ENCODE results near the gene FOXI1.
A peak's percentile ranks its signal among the peaks of the same experiment; 100 is the strongest.
"Not testable (repeated sequence)": the region's sequence is repeated elsewhere in the genome, so short reads cannot be mapped to it uniquely, and the experiment has no call there.

FOXI1 gene

DNA sequence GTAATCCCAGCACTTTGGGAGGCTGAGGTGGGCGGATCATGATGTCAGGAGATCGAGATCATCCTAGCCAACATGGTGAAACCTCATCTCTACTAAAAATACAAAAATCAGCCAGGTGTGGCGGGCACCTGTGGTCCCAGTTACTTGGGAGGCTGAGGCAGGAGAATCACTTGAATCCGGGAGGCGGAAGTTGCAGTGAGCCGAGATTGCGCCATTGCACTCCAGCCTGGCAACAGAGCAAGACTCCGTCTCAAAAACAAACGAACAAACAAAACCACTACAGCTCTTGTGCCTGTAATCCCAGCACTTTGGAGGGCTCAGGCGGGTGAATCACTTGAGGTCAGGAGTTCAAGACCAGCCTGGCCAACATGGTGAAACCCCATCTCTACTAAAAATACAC lies 11.4 kb upstream of the FOXI1 start:
- not testable (repeated sequence) for DNase-seq

DNA sequence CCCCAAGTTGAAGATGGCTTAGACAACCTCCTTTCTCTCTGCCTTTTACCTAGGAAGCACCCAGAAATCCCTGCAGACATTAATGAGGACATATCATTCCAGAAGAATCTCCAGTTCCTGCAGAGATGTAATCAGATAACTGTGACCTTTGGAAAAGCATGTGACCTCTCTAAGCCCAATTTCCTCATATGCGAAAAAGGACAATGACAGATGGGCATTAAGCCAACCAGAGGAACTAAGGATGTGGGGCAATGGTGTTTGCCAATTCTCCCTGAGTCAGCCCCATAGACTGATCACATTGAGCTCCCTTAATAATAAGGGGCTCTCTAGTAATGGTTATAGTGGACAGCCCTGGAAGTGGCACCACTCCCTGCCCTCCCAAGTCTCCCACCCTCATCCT lies 10.1 kb upstream of the FOXI1 start:
- DNase-seq = no peak

DNA sequence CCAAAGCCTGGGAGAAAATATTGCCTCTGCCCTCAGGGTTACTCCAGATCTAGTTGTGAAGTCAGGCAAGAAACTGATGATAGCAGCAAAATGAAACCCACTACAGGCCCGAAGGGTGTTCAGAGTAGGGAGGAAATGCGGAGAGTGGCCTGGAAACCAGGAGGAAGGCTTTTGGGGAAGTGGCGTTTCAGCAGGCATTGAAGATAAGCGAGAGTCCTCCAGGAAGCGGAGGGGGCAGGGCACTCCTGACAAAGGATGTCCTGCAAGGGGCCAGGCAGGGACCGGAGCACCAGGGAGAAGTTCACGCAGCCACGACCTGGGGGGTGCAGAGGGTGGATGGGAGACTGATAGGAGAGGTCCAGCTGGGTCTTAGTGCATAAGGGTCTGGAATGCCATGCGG lies 7.8 kb upstream of the FOXI1 start:
- DNase-seq = peak; percentile 17

DNA sequence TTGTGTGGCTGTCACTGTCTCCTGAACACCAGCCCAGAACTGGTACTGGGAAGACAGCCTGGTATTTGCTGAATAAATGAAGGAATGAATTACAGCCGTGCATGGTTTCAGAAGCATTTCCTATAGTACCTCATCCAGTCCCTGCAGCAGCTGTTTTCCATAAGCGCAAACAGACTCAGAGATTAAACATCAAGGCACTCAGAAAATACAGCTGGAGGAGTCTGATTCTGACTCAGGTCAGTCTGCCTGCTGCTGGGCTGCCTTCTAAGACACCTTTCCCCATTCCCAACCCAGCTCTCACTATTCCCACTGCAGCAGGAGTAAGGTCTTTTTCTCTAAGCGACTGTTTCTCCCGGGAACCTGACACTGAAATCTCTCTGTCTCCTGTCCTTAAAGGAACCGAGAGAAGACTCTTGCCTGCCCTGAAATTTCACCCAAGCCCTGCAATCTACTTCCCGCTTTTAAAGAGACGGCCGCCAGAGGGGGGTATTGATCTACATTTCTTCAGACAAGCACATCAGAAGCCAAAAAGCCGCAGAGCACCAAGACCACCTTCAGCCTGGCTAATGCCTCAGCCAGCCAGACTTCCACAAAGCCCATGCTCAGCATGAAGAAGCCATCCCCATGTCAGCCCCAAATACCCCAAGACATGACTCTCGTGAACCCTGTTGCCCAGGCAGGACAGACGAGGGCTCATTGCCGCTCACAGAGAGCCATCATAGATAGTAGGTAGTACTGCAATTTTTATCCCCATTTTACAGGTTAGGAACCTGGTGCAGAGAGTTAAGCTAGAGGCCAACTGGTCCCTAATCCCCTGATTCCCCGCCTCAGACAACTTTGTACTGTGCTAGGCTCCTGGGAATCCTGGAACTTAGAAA lies 5.4 kb upstream of the FOXI1 start:
- peak; percentile 83 for DNase-seq

DNA sequence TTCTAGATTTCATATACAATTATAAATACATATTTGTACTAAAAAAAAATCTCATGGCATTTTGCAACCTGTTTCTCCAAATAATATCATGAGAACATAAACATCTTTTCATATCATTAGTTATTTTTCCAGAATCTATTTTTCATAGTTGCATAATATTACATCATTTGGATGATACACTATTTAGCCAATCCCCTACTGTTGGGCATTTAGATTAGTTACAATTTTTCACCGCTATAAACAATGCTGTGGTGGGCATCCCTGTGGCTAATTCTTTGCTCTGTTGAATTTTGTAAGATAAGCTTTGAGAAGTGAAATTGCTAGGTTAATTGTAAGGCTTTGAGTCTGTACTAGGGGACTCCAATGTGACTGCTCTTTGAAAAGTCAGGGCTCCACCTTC lies 2.2 kb upstream of the FOXI1 start:
- no peak for DNase-seq

DNA sequence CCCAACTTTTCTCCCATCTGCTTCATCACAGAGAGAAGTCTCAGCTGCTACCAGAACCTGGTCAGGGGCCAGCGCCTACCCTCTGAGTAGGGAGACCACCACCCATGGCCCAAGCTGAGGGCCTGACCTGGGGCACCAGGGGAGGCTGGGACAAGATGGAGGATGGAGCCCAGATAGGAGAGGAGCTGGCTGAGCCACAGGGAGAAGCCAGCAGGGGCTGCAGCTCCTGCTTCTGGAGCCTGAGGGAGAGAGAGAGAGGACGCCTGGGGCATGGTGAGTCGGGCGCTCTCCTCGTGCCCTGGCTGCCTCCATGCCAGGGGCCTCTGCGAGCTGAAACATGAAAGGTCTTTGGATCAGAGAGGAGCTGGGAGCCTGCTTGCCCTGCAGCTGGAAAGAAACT lies 1.4 kb upstream of the FOXI1 start:
- DNase-seq = no peak

DNA sequence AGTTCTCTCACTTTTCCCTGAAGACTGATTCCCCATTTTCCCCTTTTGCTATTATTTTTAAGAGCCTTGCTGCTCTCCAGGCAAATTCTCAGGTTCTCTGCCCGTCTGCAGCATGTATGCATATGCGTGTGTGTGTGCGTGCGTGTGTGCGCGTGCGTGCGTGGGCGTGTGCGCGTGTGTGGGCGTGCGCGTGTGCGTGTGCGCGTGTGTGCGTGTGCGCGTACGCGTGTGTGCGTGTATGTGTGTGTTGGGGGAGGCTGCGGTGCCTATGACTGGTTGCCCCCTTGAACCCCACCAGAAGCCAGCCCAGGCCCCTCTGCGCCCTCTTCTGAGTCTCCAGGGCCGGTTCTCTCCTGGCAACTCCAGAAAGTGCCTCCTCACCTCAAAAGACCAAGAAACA lies 987 bp upstream of the FOXI1 start:
- DNase-seq = no peak

DNA sequence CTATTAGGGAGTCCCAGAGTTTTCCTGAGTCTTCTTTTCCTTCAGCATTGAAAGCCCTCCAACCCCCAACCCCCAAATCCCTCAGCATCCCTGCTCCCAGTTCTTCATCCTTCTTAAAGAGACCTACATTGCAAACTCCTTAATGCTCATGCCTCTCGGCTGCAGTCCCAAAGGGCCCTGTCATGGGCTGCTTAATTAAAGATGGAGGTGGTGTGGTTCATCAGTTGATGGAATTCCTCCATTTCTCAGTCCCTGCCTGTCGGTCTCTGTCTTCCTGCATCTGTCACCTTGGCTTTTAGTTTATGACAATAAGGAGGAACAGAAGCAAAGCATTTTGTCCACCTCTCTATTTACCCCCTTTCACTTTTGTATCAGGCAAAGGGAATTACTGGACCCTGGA lies 2.0 kb downstream of the FOXI1 start:
- DNase-seq = no peak

DNA sequence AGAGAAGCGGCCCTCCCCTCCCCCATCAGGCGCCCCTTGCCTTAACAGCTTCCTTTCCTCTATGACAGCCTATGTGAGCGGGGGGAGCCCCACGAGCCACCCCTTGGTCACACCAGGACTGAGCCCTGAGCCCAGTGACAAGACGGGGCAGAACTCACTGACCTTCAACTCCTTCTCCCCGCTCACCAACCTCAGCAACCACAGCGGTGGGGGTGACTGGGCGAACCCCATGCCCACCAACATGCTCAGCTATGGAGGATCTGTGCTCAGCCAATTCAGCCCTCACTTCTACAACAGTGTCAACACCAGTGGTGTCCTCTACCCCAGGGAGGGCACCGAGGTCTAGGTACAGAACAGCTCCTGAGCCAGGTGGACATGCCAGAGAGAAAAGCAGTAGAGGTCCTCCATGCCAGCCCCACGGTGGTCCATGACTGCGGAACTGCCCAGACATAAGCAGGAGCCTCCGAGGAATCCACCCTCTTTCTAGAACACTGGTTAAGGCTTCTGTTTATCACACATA lies 2.6 kb downstream of the FOXI1 start:
- no peak for DNase-seq

DNA sequence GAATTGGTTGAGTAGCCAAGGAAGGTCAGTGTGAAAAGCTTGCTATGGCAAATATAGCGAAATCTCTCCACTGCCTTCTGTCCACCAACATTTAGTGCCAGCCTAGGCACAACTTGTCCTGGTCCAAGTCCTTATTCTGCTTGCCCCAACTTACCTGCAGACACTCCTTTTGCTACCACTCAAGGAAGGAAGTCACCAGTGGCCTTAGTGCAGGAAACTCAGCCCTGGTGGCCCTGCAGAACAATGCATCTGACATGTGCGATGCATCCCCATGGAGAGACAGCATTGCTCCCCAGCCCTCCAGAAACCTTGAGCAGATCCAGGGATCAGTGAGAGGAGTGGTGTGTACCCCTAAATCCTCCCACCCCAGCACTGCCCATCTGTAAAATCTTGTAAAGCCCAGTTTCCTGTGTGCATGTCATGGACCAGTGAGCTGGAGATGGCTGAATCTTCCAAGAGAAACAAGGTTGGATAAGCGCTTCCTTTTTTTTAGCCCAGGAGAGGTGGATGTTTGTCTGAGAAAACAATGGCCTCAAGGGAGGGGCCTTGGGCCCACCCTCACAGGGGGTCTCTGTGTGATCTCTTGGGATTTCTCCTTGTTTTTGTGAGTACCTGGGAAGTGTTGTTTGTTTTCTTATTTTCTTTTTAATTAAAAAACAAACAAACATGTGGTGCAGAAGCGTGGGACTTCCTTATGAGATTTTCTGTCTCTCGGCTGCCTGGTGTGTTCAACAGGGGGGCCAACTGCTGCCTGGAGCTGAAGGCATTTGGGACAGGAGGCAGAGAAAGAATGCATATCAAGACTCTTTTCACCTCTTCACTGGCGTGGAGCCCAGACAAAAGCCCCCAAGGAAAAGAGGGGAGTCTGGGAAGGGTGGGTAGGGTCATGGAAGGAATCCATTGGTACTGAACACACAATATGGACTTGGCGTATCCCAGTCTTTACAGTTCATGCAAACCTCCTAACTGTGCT lies 3.6 kb downstream of the FOXI1 start:
- no peak for DNase-seq

DNA sequence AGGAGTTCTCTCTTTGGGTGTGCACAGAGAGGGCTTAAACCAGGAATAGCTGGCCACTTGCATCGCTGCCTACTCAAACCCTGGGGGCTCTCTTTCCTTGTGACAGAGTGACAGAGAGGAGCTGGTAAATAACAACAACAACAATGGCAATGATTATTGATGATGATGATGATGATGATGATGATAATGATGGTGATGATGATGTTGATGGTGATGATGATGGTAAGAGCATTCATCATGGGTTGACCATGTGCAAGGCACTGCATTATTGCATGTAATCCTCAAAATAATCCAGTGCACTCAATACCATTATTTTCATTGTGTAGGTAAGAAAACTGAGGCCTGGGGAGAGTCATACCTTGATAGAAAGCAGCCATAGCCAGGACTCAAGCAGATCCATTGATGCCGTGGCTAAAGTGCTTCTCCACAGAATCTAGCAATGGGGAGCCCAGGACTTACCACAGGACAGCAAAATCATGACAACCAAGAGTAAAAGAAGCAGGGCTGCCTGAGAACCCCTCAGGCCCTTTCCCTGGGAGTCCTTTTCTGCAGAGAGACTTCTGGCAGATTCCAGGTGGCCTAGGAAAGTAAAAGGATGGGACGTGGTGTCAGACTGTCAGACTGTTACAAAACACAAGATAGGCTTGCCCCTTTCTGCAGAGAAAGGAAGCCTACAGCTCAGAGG lies 4.8 kb downstream of the FOXI1 start:
- DNase-seq = no peak

DNA sequence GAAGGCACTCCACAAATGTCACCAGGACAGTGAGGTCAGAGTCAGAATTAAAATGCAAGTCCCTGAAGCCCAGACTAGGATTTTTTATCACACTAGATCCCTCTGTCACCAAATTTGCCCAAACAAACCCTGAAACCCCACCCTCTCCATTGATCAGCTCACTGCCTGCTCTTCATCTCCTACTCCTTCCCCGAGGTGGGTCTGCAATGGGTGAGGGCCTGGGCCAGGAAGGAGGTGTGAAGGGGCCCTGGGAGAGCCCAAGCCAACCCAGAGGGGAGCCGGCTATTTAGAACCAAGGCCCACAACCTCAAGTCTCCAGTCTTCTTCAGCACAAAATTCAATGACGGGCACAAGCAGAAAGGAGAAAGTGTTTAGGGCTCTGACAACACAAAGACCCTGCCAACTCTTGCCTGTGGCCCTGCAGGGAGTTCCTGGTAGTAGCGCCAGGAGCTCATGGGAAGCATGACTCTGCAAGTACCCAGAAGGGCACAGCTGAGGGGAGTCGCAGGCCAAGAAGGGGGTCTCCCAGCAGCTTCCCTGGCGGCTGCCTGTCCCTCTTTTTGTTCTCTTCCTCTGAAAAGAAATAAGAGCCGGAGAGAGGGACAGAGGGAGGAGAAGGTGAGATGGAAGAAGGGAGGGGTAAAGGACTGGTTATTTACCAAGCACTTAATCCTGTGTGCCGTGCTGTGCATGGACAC lies 5.5 kb downstream of the FOXI1 start:
- no peak for DNase-seq

DNA sequence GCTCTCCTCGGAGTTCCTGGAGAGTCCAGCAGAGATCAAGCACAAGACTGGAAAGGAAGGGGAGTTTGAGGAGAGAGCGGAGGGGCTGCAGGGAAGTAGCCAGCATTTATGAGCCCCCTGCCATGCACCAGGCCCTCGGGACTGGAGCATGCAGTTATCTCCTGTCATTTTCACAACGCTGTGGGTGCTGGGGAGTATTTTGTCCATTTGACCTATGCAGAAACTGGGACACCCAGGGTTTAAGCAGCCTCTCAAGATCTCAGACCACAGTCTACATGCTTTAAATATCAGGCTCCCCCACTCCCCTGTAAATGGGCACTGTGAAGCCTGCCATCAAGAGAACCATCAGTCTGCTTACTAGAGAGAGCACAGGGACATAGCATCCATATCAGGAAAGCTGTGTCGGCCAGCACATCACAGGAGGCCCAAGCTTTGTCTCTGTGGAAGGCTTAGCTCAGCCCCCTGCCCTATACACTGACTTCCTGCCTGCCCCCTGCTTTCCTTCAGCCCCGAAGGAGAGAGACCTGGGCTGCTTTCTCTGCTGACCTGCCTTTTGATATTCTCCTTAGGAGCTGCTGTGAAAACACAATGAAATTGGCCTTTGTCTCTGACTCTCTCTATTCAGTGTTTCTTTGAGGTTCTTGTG lies 7.3 kb downstream of the FOXI1 start:
- DNase-seq = no peak

DNA sequence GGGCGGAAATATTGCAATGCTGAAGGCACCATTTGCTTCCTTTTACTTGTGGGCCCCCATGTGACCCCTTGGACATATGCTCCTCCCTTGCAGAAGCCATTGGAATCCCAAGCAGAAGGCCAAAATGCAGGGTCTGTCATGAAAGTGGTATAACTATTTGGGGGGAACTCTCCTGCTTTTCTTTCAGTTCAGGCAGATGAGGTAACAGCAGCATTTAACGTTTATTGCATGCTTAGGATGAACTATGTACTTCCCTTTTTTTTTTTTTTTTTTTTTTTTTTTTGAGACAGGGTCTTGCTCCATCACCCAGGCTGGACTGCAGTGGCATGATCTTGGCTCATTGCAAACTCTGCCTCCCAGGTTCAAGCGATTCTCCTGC lies 7.8 kb downstream of the FOXI1 start:
- DNase-seq = peak; percentile 33

DNA sequence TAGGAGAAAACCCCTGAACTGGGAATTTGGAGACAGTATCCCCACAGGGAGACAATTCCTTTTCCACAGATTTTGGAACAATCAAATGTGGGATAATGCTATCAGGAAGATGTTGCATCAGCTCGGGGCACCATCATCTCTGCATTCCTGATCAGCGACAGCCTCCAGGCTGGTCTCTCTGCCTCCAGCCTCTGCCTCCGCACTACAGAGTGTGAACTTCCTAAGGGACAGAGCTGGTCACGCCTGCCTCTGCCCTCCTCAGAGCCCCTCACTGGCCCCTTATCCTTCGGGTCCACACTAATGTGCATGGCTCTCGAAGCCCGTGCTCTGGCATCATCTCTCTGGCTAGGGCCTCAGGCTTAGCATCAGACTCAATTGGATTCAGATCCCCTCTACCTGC lies 8.6 kb downstream of the FOXI1 start:
- DNase-seq = no peak

DNA sequence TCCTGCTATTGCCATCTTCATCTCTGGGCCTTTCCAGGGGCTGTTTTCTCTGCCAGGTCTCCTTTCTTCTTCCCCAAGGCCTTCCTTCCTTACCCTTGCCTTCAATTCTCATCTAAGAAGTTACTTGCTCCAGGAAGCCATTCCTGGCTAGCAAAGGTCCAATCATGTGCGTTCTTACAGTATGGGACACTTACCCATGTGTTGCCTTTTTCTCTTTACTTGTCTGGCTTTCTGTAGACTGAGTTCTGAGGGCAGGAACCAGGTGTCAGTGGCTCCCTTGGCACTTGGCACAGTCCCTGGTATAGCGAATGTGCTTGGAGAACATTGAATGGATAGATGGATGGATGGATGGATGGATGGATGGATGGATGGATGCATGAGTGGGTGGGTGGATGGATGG lies 10.2 kb downstream of the FOXI1 start:
- DNase-seq = no peak

DNA sequence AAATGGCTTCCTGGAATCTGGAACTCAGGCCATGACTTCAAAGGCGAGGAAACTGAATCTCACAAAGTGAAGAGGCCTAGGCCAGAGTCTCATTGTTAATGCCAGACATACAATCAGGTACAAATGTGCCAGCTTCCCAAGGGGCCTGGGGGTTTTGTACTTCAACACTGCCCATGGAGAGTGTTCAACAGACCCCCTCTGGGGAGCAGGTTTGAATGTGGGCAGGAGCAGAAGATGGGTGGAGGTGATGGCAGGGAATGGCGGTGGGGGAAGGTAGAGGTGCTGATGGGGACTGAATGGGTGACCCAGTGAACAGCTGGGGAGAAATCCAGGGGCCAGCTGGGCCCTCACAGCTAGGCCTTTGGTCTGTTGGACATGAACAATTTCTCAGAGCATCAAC lies 12.0 kb downstream of the FOXI1 start:
- DNase-seq = no peak

DNA sequence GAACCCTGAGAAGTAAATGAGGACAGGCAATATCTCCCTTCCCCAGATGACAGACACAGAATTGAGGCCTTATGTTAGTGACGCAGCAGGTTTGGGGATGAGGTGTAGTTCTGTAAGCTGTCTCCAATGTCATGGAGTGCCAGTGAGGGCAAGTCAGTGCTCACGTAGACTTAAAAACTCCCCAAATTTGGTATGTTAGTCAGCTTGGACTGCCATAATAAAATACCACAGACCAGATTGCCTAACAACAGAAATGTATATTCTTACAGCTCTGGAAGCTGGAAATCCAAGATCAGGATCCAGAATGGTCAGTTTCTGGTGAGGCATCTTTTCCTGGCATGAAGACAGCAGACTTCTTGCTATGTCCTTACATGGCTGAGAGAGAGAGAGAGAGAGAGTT lies 14.9 kb downstream of the FOXI1 start:
- DNase-seq = no peak

DNA sequence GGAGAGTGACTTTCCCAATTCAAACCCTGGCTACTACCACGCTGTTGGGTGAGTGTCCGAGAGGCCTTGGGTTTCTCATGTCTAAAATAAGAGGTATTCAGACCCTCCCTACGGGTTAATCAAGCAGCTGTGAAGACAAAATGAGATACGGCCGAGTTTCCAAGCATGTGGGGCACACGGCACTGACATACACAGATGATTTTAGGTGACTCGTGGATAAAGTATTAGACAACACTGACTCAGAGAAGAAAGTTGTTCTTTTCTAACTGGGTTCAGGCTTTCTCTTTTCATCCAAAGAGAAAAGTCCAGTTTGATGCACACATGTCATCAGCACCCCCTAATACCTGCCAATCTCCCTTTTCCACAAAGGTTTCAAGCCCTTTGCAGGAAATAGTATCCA lies 15.6 kb downstream of the FOXI1 start:
- DNase-seq = no peak

DNA sequence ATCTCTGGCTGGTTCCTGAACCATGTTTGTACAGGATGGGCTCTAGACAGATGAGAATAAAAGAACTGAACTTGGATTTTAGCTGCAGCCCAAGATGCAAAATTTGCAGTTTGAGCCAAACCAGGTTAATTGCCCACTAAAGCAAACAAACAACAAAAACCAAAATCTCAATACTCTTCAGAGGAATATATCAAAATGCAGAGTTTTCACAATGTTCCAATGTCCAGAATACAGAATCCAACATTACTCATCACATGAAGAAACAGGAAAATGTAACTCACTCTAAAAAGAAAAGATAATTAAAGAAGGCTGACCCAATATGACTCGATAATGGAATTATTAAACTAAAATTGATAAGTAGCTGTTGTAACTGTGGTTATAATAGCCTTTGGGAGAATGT lies 20.4 kb downstream of the FOXI1 start:
- DNase-seq = no peak

DNA sequence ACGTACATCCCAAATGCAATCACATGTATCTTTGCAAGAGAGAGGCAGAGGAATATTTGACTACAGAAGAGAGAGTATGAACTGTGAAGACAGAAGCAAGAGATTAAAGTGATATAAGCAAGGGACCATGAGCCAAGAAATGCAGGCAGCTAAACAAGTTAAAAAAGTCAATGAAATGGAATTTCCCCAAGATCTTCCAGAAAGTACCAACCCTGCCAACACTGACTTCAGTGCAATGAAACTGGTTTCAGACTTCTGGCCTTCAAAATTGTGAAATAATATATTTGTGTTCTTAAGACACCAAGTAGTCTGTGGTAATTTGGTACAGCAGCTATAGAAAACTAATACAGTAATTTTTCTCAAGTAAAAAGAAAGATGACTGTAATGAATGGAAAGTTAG lies 20.9 kb downstream of the FOXI1 start:
- no peak for DNase-seq

DNA sequence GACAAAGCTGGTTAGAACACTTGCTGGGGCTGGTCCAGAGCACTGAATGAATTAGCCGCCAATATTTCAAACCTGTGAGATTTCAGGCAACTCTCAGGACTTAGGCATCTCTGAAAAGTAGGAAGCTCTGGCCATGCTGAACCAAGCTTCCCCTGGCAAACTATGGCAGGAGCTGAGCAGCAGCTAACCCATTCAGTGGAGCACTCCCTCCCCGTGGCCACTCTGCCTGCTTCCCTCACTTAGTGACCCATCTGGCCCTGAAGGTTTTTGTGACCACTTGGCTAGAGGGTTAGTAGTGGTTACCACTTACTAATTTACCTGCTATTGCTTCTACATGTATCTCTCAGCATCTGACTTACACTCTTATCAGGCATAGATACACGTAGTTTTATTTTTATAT lies 25.5 kb downstream of the FOXI1 start:
- no peak for DNase-seq
